LHCN-M2 (cell line): ENCODE data around the gene TBPL1. TPM values are rescaled to one million over a fixed set of nuclear protein-coding genes. Genes with fewer than 3 reads are reported as not detected.
A peak's percentile ranks its signal among the peaks of the same experiment; 100 is the strongest.

Experiments used
- DNase-seq: peaks from one replicate; pipeline ENCODE4 v3.0.0-alpha.2; 2012; ENCODE audit warnings: low read depth
- total RNA-seq: library from RNA; depleted of rRNA; stranded (reverse); fragments of >200 nt; gene quantifications from 2 replicates; pipeline ENCODE4 v1.2.3, GENCODE V29; 2014

TBPL1 gene
- total RNA-seq, 1 experiment from 2014 or later: 28.2 TPM

GRCh38 chr6:134005800-134006199, 52.8 kb downstream of the TBPL1 start:
- DNase-seq: peak; percentile 61

GRCh38 chr6:134007077-134007476, 54.1 kb downstream of the TBPL1 start:
- DNase-seq: no peak

- no peak for DNase-seq
Measured at GRCh38 chr6:134009876-134010275, 56.9 kb downstream of the TBPL1 start.

- no peak for DNase-seq
Measured at GRCh38 chr6:134010400-134010799, 57.4 kb downstream of the TBPL1 start.

- no peak for DNase-seq
Measured at GRCh38 chr6:134010974-134011373, 58.0 kb downstream of the TBPL1 start.

- DNase-seq: no peak
Measured at GRCh38 chr6:134014588-134015137, 61.6 kb downstream of the TBPL1 start.

- DNase-seq: no peak
Measured at GRCh38 chr6:134015719-134016557, 62.9 kb downstream of the TBPL1 start.

- no peak for DNase-seq
Measured at GRCh38 chr6:134016558-134016814, 63.5 kb downstream of the TBPL1 start.

GRCh38 chr6:134020071-134020470, 67.0 kb downstream of the TBPL1 start:
- no peak for DNase-seq

- DNase-seq: no peak
Measured at GRCh38 chr6:134020543-134020942, 67.5 kb downstream of the TBPL1 start.

- DNase-seq: no peak
Measured at GRCh38 chr6:134020968-134021367, 67.9 kb downstream of the TBPL1 start.

- DNase-seq: no peak
Measured at GRCh38 chr6:134021396-134022122, 68.5 kb downstream of the TBPL1 start.

- no peak for DNase-seq
Measured at GRCh38 chr6:134022650-134023049, 69.6 kb downstream of the TBPL1 start.

- peak; percentile 35 for DNase-seq
Measured at GRCh38 chr6:134026597-134026996, 73.6 kb downstream of the TBPL1 start.

- DNase-seq: no peak
Measured at GRCh38 chr6:134028438-134028837, 75.4 kb downstream of the TBPL1 start.

- DNase-seq: peak; percentile 80
Measured at GRCh38 chr6:134029495-134030455, 76.8 kb downstream of the TBPL1 start.

GRCh38 chr6:134031696-134032255, 78.8 kb downstream of the TBPL1 start:
- DNase-seq: no peak

GRCh38 chr6:134034478-134034877, 81.5 kb downstream of the TBPL1 start:
- DNase-seq: no peak

GRCh38 chr6:134034961-134035822, 82.2 kb downstream of the TBPL1 start:
- peak; percentile 18 for DNase-seq

GRCh38 chr6:134035823-134036296, 82.8 kb downstream of the TBPL1 start:
- peak; percentile 91 for DNase-seq
